HG03097 (cell line): ENCODE results near the gene ARFGAP2.

Experiments
- ATAC-seq: cut with Tn5 transposase; IDR thresholded peaks from one replicate; pipeline ENCODE4 v1.9.1; 2021; ENCODE audit not compliant: unreplicated experiment, low FRiP score

ARFGAP2 gene

DNA sequence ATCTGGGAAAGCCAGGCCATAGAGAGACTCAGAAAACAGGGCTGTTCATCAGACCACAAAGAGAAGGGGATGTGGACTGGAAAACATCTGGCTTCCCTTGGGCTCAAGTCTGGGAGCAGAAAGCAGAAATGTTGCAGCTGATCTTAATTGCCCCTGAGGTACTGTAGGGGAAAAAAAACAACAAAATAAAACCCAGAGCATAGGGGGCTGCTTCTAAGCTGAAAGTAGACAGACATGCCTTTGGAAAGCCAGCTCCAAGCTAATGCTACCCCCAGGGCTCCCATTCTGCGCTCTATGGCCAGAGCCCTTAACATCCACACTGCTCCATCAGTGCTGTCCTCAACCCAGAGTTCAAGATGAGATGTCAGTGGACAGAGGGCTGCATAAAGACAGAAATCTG lies 11.6 kb upstream of the ARFGAP2 start:
- ATAC-seq: no peak

DNA sequence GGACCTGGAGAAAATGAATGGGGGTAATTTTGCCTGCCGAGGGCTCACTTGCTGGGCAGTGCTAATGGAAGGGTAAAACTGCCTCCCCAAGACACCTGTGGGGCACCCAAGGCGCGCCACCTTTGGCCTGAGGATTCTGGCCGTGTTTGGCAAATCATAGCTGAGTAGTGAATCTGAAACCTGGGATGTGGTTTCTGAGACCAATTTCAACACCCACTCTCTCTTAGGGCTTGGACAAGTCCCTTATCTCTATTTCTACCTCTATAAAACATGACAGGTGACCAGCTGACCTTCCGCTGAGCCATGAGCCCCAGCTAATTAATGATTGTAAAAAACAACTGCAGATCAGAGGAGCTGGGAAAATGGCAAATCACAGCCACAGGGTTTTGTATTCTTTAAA lies 11.0 kb upstream of the ARFGAP2 start:
- ATAC-seq: no peak

DNA sequence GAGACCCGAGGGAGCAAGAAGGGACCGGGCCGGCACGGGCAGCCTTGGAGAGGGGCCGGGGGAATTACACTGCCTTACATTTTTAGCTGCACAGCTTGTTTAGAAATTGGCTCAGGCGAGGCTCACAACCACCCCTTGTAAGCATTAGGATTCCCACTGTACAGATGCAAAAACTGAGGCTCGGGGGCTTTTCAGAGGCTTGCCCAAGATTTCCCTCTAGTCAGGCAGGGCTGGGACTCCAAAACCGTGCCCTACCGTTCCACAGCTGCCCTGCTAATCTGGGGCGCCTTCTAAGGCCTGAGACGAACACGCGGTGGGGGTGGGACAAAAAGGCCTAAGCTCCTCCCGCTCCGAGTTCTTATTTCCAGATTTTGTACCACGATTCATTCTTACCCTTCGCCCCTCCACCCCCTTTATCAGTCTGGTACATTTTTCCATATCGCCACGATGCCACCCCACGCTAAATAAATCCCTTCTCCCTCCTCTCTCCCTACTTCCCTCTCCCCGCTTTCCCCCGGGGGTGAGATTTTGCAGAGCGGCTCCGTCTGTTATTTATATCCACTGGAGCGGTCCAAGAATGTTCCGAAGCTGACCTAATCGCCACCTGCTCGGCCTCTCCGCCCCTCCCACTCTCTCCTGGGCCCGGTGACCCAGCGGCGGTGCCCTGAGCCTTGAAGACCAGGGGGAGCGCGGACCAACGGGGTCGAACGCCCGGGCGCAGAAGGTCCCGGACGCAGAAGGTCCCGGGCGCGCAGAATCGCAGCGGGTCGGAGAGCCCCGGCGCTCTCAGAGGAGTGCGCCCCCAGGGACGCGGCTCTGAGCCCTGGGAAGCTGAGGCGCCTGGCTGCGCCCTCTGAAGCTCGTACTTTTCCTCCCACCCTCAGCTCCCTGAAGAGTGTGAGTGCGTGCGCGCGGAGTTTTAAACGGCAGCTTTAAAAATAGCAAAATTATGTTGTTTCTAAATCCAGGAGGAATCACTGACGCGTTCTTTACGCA lies 10.3 kb upstream of the ARFGAP2 start:
- ATAC-seq: no peak

- ATAC-seq: no peak
Measured at GRCh38 chr11:47186076-47186699, 9.5 kb upstream of the ARFGAP2 start, which contains the start of gene PACSIN3. TSS of gene PACSIN3 (minus strand) at chr11:47186434. CDS start at chr11:47182727, 3,707 bp downstream.

DNA sequence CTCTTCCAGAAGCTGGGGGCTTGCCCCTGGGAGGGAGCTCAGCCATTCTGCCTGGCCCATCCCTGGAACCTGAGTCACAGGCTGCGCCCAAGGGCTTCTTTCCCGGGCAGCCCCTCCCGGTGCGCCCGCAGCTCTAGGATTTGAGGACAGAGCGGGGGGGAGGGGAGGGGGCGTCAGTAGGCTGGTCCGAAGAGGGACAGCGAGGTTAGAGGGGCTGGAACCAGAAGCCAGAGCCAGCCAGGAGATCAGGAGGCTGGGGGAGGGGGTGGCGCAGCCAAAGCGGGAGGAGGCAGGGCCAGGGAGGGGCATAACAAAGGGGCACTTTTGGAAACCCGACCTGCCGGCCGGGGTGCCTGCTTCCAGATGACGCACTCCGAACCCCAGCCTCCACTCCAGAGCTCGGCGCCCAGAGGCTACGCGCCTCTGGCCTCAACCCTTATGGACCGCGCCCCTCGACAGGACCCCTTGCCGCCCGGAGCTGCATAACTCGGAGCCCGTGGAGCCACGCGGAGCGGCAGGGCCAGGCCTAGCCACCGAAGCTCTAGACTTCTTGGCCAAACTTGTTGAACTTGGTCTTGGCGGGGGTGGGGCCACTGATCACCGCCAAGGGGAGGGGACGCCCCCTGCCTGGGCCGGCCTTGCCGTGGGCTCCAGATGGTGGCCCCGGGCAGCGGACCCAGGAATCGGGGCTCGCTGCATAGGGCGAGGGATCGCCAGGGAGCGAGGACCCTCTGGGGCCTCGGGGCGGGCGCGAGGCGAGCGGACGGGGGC lies 8.8 kb upstream of the ARFGAP2 start:
- ATAC-seq: no peak

DNA sequence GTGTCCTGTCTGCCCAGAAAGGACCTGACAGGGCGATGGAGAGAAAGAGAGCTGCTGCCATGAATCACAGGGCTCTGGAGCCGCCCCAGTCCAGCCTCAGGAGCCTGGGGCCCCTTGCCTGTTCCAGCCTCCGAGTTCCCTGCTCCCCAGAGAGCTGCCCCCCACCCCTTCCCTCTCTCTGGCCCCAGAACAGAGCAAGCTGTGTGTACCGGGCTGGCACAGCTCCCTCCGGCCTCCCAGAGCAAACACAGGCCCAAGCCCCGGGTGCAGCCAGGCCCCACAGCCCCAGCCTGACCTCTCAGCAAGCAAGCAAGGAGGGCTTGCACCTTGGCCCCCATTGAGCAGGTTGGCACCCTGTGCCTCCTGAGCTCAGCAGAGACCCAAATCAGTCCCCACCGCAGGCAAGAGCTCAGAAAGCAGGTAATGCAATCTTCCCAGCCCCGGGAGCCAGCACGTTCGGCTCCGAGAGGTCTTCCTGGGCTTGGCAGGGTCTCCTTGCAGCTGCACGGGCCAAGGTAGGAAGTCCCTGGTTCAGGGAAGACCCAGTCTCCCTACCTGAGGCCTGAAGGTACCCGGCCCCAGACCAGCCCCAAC lies 8.1 kb upstream of the ARFGAP2 start:
- no peak for ATAC-seq

- no peak for ATAC-seq
Measured at GRCh38 chr11:47183969-47184368, 7.3 kb upstream of the ARFGAP2 start.

GRCh38 chr11:47183031-47183856 lies 6.6 kb upstream of the ARFGAP2 start:
- no peak for ATAC-seq

GRCh38 chr11:47182380-47182779 lies 5.7 kb upstream of the ARFGAP2 start:
- ATAC-seq: no peak

DNA sequence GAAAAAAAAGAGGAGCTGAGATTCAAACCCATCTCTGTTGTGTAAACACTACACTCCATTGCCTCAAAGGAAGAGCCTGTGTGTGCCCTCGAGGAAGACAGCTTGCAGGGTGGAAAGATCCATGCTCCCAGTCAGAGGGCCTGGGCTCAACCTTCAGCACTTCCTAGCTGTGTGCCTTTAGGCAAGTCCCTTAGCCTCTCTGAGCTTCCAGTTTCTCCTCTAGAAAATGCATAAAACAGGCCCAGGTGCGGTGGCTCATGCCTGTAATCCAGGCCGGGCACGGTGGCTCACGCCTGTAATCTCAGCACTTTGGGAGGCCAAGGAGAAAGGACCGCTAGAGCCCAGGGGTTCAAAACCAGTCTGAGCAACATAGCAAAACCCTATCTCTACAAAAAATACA lies 4.6 kb upstream of the ARFGAP2 start:
- no peak for ATAC-seq

GRCh38 chr11:47180006-47180787 lies 3.5 kb upstream of the ARFGAP2 start:
- ATAC-seq: no peak

DNA sequence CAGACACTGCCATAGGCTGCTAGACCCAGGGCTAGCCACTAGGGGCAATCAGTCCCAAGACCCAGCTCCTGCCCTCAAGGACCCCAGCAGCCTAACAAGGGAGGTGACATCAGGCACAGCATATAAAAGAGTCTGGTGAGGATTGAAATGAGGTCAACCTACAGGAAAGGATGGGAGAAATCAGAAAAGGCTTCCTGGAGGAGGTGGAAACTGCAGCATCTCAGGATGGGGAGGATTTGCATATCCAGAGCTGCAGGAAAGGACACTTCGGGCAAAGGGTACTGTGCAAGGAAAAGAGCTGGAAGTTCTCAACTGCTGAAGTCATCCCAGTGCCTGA lies 2.9 kb upstream of the ARFGAP2 start:
- ATAC-seq: no peak

- no peak for ATAC-seq
Measured at GRCh38 chr11:47178737-47179654, 2.3 kb upstream of the ARFGAP2 start.

GRCh38 chr11:47178316-47178715 lies 1.6 kb upstream of the ARFGAP2 start:
- ATAC-seq: no peak

DNA sequence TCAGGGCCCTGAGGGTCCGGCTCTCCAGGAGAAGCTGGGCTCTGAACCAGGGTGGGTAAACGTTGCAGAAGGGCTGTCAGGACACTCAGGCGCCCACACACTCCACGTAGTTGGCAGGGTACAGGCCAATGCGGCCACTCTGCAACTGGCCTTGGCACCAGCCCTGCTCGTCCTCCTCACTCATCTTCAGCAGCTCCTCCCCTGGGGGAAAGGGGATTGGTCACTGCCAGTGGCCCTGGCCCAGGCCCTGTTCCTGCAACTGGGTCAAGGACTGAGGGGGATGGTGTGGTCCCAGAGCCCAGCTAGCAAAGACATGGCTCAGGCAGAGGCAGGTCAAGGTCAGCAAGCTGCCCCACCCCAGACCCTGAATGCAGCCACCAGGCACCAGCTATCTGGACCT lies 1.2 kb upstream of the ARFGAP2 start:
- ATAC-seq: no peak

DNA sequence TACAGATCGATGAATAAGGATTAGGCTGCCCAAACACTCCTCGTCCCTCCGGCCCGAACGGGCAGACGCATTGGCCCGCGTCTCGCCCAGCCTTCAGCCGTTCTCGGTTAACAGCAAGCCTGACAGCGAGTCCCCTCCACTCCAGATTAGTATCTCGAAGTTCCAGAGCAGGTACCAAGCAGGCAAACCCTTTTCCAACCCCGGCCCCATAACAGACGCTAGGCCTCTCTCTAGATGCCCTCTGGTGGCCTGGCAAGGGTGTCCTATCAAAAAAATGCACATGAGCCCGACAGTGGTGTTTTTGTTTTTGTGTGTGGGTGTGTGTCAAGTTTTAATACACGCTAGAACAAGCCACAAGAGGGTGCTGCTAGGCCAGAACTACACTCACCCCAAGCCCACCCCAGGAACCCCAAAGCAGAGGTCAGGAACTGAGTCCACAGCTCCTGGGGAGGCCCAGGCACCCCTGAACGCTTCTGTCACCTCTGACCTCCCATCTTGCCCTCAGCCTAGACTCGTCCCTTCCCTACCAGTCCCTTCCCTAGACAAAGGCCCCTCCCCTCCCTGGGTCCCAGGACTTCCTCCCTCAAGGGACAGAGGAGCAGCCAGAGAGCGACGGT lies 658 bp upstream of the ARFGAP2 start:
- peak; percentile 35 for ATAC-seq

DNA sequence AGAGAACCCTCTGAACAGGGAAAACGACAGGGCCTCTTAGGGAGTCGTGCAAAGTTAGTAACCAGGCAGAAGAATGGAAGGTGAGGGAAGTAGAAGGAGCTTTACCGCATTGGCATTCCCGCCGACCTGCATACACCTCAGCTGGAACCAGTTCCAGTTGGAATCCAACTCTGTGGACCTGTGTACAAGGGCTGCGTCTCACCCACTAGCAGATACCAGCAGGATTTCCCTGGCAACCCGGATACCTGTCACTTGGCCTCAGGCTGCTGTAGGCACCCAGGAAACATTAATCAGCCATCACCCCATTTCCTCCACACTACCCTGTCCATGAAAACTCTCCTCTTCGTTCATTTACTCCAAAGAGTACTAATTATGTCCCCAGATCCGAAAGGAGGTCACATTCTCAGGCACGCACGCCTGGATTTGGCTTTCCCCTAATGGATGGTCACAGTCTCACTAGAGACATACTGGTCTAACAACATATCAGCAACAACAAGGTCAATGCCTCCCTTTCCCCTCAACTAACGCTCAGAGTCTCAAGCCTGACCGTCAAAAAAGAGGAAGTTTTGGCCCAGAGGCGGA lies 842 bp downstream of the ARFGAP2 start:
- no peak for ATAC-seq
